Endodermal cell (in vitro differentiated cells): Measurements from ENCODE around the gene FRMPD4. TPM values are rescaled to one million over a fixed set of nuclear protein-coding genes. Genes with fewer than 3 reads are reported as not detected.

Source experiments
- DNase-seq: peaks from one replicate; pipeline ENCODE4 v3.0.0-alpha.2; 2017
- H3K27ac ChIP-seq: 2 replicates; pipeline ENCODE4 v1.5.1; 2013; ENCODE audit warnings: mild to moderate bottlenecking, low read depth, low read length, moderate library complexity
- H3K27me3 ChIP-seq: 2 replicates; pipeline ENCODE4 v1.6.1; 2013; ENCODE audit warnings: mild to moderate bottlenecking, low read length, moderate library complexity; ENCODE audit not compliant: insufficient read depth, control insufficient read depth, poor library complexity, severe bottlenecking
- H3K36me3 ChIP-seq: 2 replicates; pipeline ENCODE4 v1.7.0; 2013; ENCODE audit warnings: mild to moderate bottlenecking, low read length, moderate library complexity; ENCODE audit not compliant: control insufficient read depth, insufficient read depth
- H3K4me1 ChIP-seq: one replicate; pipeline ENCODE4 v1.7.0; 2013; ENCODE audit warnings: low read length; ENCODE audit not compliant: control insufficient read depth, insufficient read depth
- H3K4me3 ChIP-seq: 2 replicates; pipeline ENCODE4 v1.5.1; 2013; ENCODE audit warnings: mild to moderate bottlenecking, low read length, moderate library complexity
- H3K9ac ChIP-seq: 2 replicates; pipeline ENCODE4 v1.6.1; 2013; ENCODE audit warnings: mild to moderate bottlenecking, low read length, moderate library complexity; ENCODE audit not compliant: poor library complexity, severe bottlenecking; ENCODE audit errors: extremely low read depth
- H3K9me3 ChIP-seq: 2 replicates; pipeline ENCODE4 v1.6.1; 2013; ENCODE audit warnings: mild to moderate bottlenecking, low read length, moderate library complexity; ENCODE audit not compliant: control insufficient read depth
- H3K27ac Mint-ChIP-seq: 2 replicates; pipeline ENCODE4 v1.8.0; 2020; ENCODE audit warnings: mixed read lengths
- H3K27me3 Mint-ChIP-seq: 2 replicates; pipeline ENCODE4 v1.8.0; 2021; ENCODE audit warnings: mild to moderate bottlenecking, mixed read lengths; ENCODE audit not compliant: insufficient read depth
- H3K36me3 Mint-ChIP-seq: 2 replicates; pipeline ENCODE4 v1.8.0; 2020; ENCODE audit warnings: low read depth, mixed read lengths
- H3K4me1 Mint-ChIP-seq: 2 replicates; pipeline ENCODE4 v1.8.0; 2020; ENCODE audit warnings: mixed read lengths
- H3K4me3 Mint-ChIP-seq: 2 replicates; pipeline ENCODE4 v1.8.0; 2020; ENCODE audit warnings: mild to moderate bottlenecking, moderate library complexity, mixed read lengths
- H3K9me3 Mint-ChIP-seq: 2 replicates; pipeline ENCODE4 v1.8.0; 2020; ENCODE audit warnings: mild to moderate bottlenecking, mixed read lengths
- WGBS, 2 experiments: methylation state at CpG; one replicate each; pipeline versions ENCODE4 v1.1.5 to v1.1.7; 2013; ENCODE audit warnings: missing lambda C conversion rate in 2 of 2, mixed read lengths in 1 of 2; ENCODE audit not compliant: insufficient coverage in 1 of 2, insufficient read length in 1 of 2; 5-methylcytosine and 5-hydroxymethylcytosine counted together
- total RNA-seq, 2 donors: library from RNA; stranded (reverse); fragmentation: NEBNext Ultra II Directional in 1 of 2; extraction: Animal tissue kit (Norgen Biotek cat#: 25700) in 1 of 2; gene quantifications; 2 replicates in 1 of 2; 3 replicates in 1 of 2; pipeline ENCODE4 v1.2.1, GENCODE V29; 2021
- TF ChIP-seq, protein P1 (sequence below): fragments of 200-600 bp; sonication (generic); conservative IDR thresholded peaks from 2 replicates; pipeline ENCODE4 v1.5.0; 2021; ENCODE audit warnings: antibody characterized with exemption, mild to moderate bottlenecking

FRMPD4 gene
- total RNA-seq, 2 donors from 2014 or later = 0.09 to 0.81 TPM

- H3K4me1 Mint-ChIP-seq = no peaks in the 10 kb centered on the region
- no peak overlapping the region for H3K4me3 Mint-ChIP-seq
- Histone ChIP-seq H3K4me3 (no peak overlapping the region), H3K9me3 (no peaks in the 10 kb centered on the region), H3K27me3 (no peaks in the 10 kb centered on the region), H3K4me1 (no peaks in the 10 kb centered on the region), H3K27ac (no peak overlapping the region), H3K36me3 (no peaks in the 10 kb centered on the region), H3K9ac (no peak overlapping the region)
- H3K27ac Mint-ChIP-seq = no peak overlapping the region
- 75 to 80% methylated on average over 1 of the region's 2 CpGs for WGBS, 2 experiments
- H3K9me3 Mint-ChIP-seq = peaks cover 7% of the 10 kb centered on the region
- peak; percentile 84 for DNase-seq
- TF ChIP-seq, protein P1, sequence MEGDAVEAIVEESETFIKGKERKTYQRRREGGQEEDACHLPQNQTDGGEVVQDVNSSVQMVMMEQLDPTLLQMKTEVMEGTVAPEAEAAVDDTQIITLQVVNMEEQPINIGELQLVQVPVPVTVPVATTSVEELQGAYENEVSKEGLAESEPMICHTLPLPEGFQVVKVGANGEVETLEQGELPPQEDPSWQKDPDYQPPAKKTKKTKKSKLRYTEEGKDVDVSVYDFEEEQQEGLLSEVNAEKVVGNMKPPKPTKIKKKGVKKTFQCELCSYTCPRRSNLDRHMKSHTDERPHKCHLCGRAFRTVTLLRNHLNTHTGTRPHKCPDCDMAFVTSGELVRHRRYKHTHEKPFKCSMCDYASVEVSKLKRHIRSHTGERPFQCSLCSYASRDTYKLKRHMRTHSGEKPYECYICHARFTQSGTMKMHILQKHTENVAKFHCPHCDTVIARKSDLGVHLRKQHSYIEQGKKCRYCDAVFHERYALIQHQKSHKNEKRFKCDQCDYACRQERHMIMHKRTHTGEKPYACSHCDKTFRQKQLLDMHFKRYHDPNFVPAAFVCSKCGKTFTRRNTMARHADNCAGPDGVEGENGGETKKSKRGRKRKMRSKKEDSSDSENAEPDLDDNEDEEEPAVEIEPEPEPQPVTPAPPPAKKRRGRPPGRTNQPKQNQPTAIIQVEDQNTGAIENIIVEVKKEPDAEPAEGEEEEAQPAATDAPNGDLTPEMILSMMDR = peak; percentile 75
- no peaks in the 10 kb centered on the region for H3K27me3 Mint-ChIP-seq
- H3K36me3 Mint-ChIP-seq = no peaks in the 10 kb centered on the region
Measured at GRCh38 chrX:12115377-12115776, 22.9 kb upstream of the FRMPD4 start.

DNA sequence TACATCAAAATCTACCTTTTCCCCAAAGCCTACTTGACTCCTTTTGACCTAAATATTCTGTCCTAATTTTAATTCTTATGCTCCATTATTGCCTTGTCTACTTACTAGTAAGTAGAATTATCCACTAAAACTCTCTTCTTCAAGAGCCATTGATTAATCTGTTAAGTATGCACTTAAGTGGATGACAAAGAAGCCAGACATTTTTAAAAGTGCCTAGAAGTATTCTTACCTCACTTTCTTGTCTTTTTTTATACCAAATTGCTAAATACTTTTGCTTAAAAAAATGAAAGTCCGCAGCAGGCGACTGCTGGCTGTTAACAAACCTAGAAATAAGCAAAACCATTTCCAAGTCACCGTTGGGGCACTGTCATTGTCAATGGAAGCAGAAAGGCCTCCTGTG, 20.1 kb upstream of the FRMPD4 start:
- no peak overlapping the region for H3K9ac ChIP-seq
- no peaks in the 10 kb centered on the region for H3K36me3 Mint-ChIP-seq
- WGBS, 2 experiments = 89% methylated on average over 3 of the region's 3 CpGs; no CpG with 5 or more reads in 1 of the 2 experiments

GRCh38 chrX:12128017-12128416, 10.3 kb upstream of the FRMPD4 start:
- Mint-ChIP-seq H3K4me1 (no peaks in the 10 kb centered on the region), H3K36me3 (peaks cover 3% of the 10 kb centered on the region), H3K4me3 (no peak overlapping the region), H3K27ac (no peak overlapping the region), H3K9me3 (peaks cover 51% of the 10 kb centered on the region), H3K27me3 (no peaks in the 10 kb centered on the region)
- Histone ChIP-seq H3K4me3 (no peak overlapping the region), H3K9ac (no peak overlapping the region), H3K27me3 (no peaks in the 10 kb centered on the region), H3K4me1 (no peaks in the 10 kb centered on the region), H3K9me3 (peaks cover 9% of the 10 kb centered on the region), H3K27ac (no peak overlapping the region), H3K36me3 (no peaks in the 10 kb centered on the region)
- 93% methylated on average over 3 of the region's 3 CpGs; no CpG with 5 or more reads in 1 of the 2 experiments for WGBS, 2 experiments
- TF ChIP-seq, protein P1 = no peak
- DNase-seq = no peak

More for the DNA sequence above, 20.1 kb upstream of the FRMPD4 start:
- Mint-ChIP-seq H3K27me3 (no peaks in the 10 kb centered on the region), H3K4me1 (no peaks in the 10 kb centered on the region), H3K27ac (no peak overlapping the region), H3K4me3 (no peak overlapping the region), H3K9me3 (peaks cover 5% of the 10 kb centered on the region)
- no peaks in the 10 kb centered on the region for H3K27me3 ChIP-seq
- no peak overlapping the region for H3K4me3 ChIP-seq
- H3K9me3 ChIP-seq = no peaks in the 10 kb centered on the region
- no peak overlapping the region for H3K27ac ChIP-seq
- TF ChIP-seq, protein P1 = no peak
- no peaks in the 10 kb centered on the region for H3K36me3 ChIP-seq
- DNase-seq = no peak
- no peaks in the 10 kb centered on the region for H3K4me1 ChIP-seq
